GM23338 (cell line): ENCODE data around the gene KRTDAP. TPM values are rescaled to one million over a fixed set of nuclear protein-coding genes. Genes with fewer than 3 reads are reported as not detected.

Experiments used
- ATAC-seq: fragments of 200-7000 bp; cut with Tn5 transposase; 3 replicates; pipeline ENCODE4 v1.9.1; 2020
- DNase-seq: peaks from one replicate; pipeline ENCODE4 v3.0.0-alpha.2; 2015; ENCODE audit warnings: low spot score
- H2AFZ ChIP-seq: fragments of 200-600 bp; sonication (generic); 2 replicates; pipeline ENCODE4 v1.8.0; 2016; ENCODE audit warnings: antibody characterized with exemption, mild to moderate bottlenecking, moderate library complexity
- H3F3A ChIP-seq: fragments of 200-600 bp; sonication (generic); replicated peaks from 2 replicates; pipeline ENCODE4 v1.8.0; 2017; ENCODE audit warnings: antibody characterized with exemption, mixed run types, low read depth
- H3K27ac ChIP-seq: fragments of 200-600 bp; sonication (generic); 2 replicates; pipeline ENCODE4 v1.6.1; 2016; ENCODE audit warnings: low read depth
- H3K27me3 ChIP-seq: fragments of 200-600 bp; sonication (generic); 2 replicates; pipeline ENCODE4 v1.8.0; 2016; ENCODE audit warnings: mild to moderate bottlenecking, mixed run types, moderate library complexity; ENCODE audit not compliant: insufficient read depth
- H3K36me3 ChIP-seq: fragments of 200-600 bp; sonication (generic); 2 replicates; pipeline ENCODE4 v1.8.0; 2016; ENCODE audit warnings: mild to moderate bottlenecking; ENCODE audit not compliant: insufficient read depth
- H3K4me1 ChIP-seq: fragments of 200-600 bp; sonication (generic); 2 replicates; pipeline ENCODE4 v1.8.0; 2016; ENCODE audit warnings: mild to moderate bottlenecking, moderate library complexity; ENCODE audit not compliant: insufficient read depth
- H3K4me2 ChIP-seq: fragments of 200-600 bp; sonication (generic); 2 replicates; pipeline ENCODE4 v1.7.1; 2017; ENCODE audit warnings: mixed run types
- H3K4me3 ChIP-seq: fragments of 200-600 bp; sonication (generic); 2 replicates; pipeline ENCODE4 v1.6.1; 2016; ENCODE audit warnings: mixed run types
- H3K79me2 ChIP-seq: fragments of 200-600 bp; sonication (generic); replicated peaks from 2 replicates; pipeline ENCODE4 v1.8.0; 2017; ENCODE audit warnings: mild to moderate bottlenecking; ENCODE audit not compliant: insufficient read depth
- H3K9me2 ChIP-seq: fragments of 200-600 bp; sonication (generic); 2 replicates; pipeline ENCODE4 v1.8.0; 2017; ENCODE audit not compliant: insufficient read depth
- H4K20me1 ChIP-seq: fragments of 200-600 bp; sonication (generic); replicated peaks from 2 replicates; pipeline ENCODE4 v1.8.0; 2017; ENCODE audit warnings: mild to moderate bottlenecking; ENCODE audit not compliant: insufficient read depth
- H3K27ac Mint-ChIP-seq: 2 replicates; pipeline ENCODE4 v1.8.0; 2020; ENCODE audit warnings: inconsistent platforms, mild to moderate bottlenecking, moderate library complexity, mixed read lengths
- H3K27me3 Mint-ChIP-seq: 3 replicates; pipeline ENCODE4 v1.8.0; 2022; ENCODE audit warnings: low read depth, mild to moderate bottlenecking, moderate library complexity, mixed read lengths, inconsistent platforms; ENCODE audit not compliant: insufficient read depth, poor library complexity
- H3K36me3 Mint-ChIP-seq: 3 replicates; pipeline ENCODE4 v1.8.0; 2021; ENCODE audit warnings: low read depth, mild to moderate bottlenecking, inconsistent platforms, moderate library complexity, mixed read lengths
- H3K4me1 Mint-ChIP-seq: 3 replicates; pipeline ENCODE4 v1.8.0; 2020; ENCODE audit warnings: mild to moderate bottlenecking, inconsistent platforms, mixed read lengths
- H3K4me3 Mint-ChIP-seq: 3 replicates; pipeline ENCODE4 v1.8.0; 2021; ENCODE audit warnings: moderate library complexity, mild to moderate bottlenecking, inconsistent platforms, mixed read lengths
- H3K9me3 Mint-ChIP-seq: 3 replicates; pipeline ENCODE4 v1.8.0; 2020; ENCODE audit warnings: moderate library complexity, mild to moderate bottlenecking, inconsistent platforms, mixed read lengths
- CREB1 ChIP-seq: fragments of 250-450 bp; sonication (Bioruptor Pico); IDR thresholded peaks from 2 replicates; pipeline ENCODE4 v1.5.0; 2020; ENCODE audit warnings: low read depth, mild to moderate bottlenecking, moderate library complexity
- CTCF ChIP-seq, 2 experiments: fragments of 200-600 bp in 1 of 2; sonication (generic) in 1 of 2; conservative IDR thresholded peaks; 2 replicates each; pipeline versions ENCODE4 v1.5.1 to v1.6.1; 2016 to 2017; ENCODE audit warnings: antibody characterized with exemption in 2 of 2, low read depth in 2 of 2, mild to moderate bottlenecking in 2 of 2, moderate library complexity in 1 of 2
- ETS1 ChIP-seq: IDR thresholded peaks from 2 replicates; pipeline ENCODE4 v1.6.1; 2016; ENCODE audit warnings: antibody characterized with exemption
- EZH2 ChIP-seq: fragments of 200-600 bp; sonication (generic); IDR thresholded peaks from one replicate; pipeline ENCODE4 v1.8.0; 2017; ENCODE audit warnings: antibody characterized with exemption, mild to moderate bottlenecking, low read depth; ENCODE audit not compliant: unreplicated experiment
- EZH2phosphoT487 ChIP-seq: fragments of 200-600 bp; sonication (generic); IDR thresholded peaks from one replicate; pipeline ENCODE4 v1.8.1; 2018; ENCODE audit warnings: antibody characterized with exemption; ENCODE audit not compliant: unreplicated experiment
- JUNB ChIP-seq: IDR thresholded peaks from one replicate; pipeline ENCODE4 v1.6.1; 2016; ENCODE audit warnings: antibody characterized with exemption; ENCODE audit not compliant: unreplicated experiment
- NANOG ChIP-seq: IDR thresholded peaks from 2 replicates; pipeline ENCODE4 v1.6.1; 2016; ENCODE audit warnings: antibody characterized with exemption, borderline replicate concordance
- POLR2AphosphoS5 ChIP-seq: IDR thresholded peaks from 2 replicates; pipeline ENCODE4 v1.6.1; 2016; ENCODE audit warnings: antibody characterized with exemption, low read depth
- REST ChIP-seq: IDR thresholded peaks from one replicate; pipeline ENCODE4 v1.6.1; 2018; ENCODE audit warnings: antibody characterized with exemption; ENCODE audit not compliant: unreplicated experiment
- STAT1 ChIP-seq: IDR thresholded peaks from one replicate; pipeline ENCODE4 v1.6.1; 2016; ENCODE audit warnings: antibody characterized with exemption; ENCODE audit not compliant: unreplicated experiment
- ZNF114 ChIP-seq: fragments of 250-450 bp; sonication (Bioruptor Pico); IDR thresholded peaks from 2 replicates; pipeline ENCODE4 v1.5.0; 2020; ENCODE audit warnings: mild to moderate bottlenecking, moderate library complexity
- ZNF331 ChIP-seq: fragments of 250-450 bp; sonication (Bioruptor Pico); IDR thresholded peaks from 2 replicates; pipeline ENCODE4 v1.5.0; 2020; ENCODE audit warnings: low read depth, mild to moderate bottlenecking, moderate library complexity
- ZNF462 ChIP-seq: fragments of 250-450 bp; sonication (Bioruptor Pico); IDR thresholded peaks from 2 replicates; pipeline ENCODE4 v1.5.0; 2020; ENCODE audit warnings: mild to moderate bottlenecking, moderate library complexity
- polyA plus RNA-seq: library from polyadenylated mRNA; unstranded; fragments of >200 nt; fragmentation: Nextera tagmentation; extraction: Ambion mirVana; gene quantifications from 2 replicates; pipeline ENCODE4 v1.2.1, GENCODE V29; 2016
- total RNA-seq: library from RNA; depleted of rRNA; stranded (reverse); fragments of >200 nt; shearing (Covaris generic); gene quantifications from 2 replicates; pipeline ENCODE4 v1.2.3, GENCODE V29; 2014

The KRTDAP gene
- total and polyA plus RNA-seq, 2 experiments from 2014 or later: 2.7 TPM; not detected in 1

- Histone ChIP-seq H3K79me2 (no peaks in the 10 kb centered on the region), H3K4me1 (peaks cover 24% of the 10 kb centered on the region), H3K4me3 (no peak overlapping the region), H3K36me3 (no peaks in the 10 kb centered on the region), H3K9me2 (no peaks in the 10 kb centered on the region), H4K20me1 (no peaks in the 10 kb centered on the region), H3F3A (no peaks in the 10 kb centered on the region), H3K4me2 (no peak overlapping the region), H3K27me3 (no peaks in the 10 kb centered on the region), H2AFZ (peak overlapping the region; percentile 91), H3K27ac (no peak overlapping the region)
- Mint-ChIP-seq H3K36me3 (no peaks in the 10 kb centered on the region), H3K27ac (0 out of 2 replicates have a peak overlapping the region, but pooled peaks have one; percentile 64), H3K27me3 (peaks cover 22% of the 10 kb centered on the region), H3K9me3 (no peaks in the 10 kb centered on the region), H3K4me1 (peaks cover 37% of the 10 kb centered on the region), H3K4me3 (no peak overlapping the region)
- ATAC-seq (peak; percentile 50), DNase-seq (peak; percentile 70)
- TF ChIP-seq STAT1 (no peak), ZNF114 (CRISPR knock-in tag) (no peak), ZNF462 (CRISPR knock-in tag) (no peak), REST (no peak), JUNB (no peak), CREB1 (no peak), NANOG (no peak), EZH2phosphoT487 (no peak), POLR2AphosphoS5 (no peak), ZNF331 (no peak), CTCF (conservative IDR thresholded peaks at IDR 0.05; ENCODE audit: low read depth in 2 of 2) (no peak), ETS1 (no peak), EZH2 (no peak)
These were observed 31.0 kb upstream of the KRTDAP start for GRCh38 chr19:35521124-35521743.
